ENCODE results near the gene CFAP299.

Gene CFAP299

GRCh38 chr4:80393246-80393969 is 57.9 kb downstream of the CFAP299 start:
- H3K4me3 ChIP-seq (ENCODE audit: low read length), result no peak overlapping the region
- H3K79me2 ChIP-seq (ENCODE audit: low read length), result no peaks in the 10 kb centered on the region
- no peaks in the 10 kb centered on the region for H3K9me2 ChIP-seq (replicated peaks; ENCODE audit: insufficient read depth, low read length)
- no peak overlapping the region for H3K9ac ChIP-seq (ENCODE audit: low read length)
- H4K20me1 ChIP-seq (ENCODE audit: insufficient read depth, low read length), result no peaks in the 10 kb centered on the region
- H3K4me2 ChIP-seq (ENCODE audit: low read depth, low read length), result no peak overlapping the region
- H3F3A ChIP-seq (ENCODE audit: insufficient read depth, low read length), result no peaks in the 10 kb centered on the region
- no peaks in the 10 kb centered on the region for H3K9me3 ChIP-seq (replicated peaks; ENCODE audit: insufficient read depth, low read length)
- DNase-seq, result no peak
- H3K27ac ChIP-seq (ENCODE audit: low read length), result no peak overlapping the region
- H3K36me3 ChIP-seq (replicated peaks; ENCODE audit: insufficient read depth, low read length), result no peaks in the 10 kb centered on the region
- H2AFZ ChIP-seq (ENCODE audit: low read length), result no peak overlapping the region
- H3K4me1 ChIP-seq (ENCODE audit: low read length), result no peaks in the 10 kb centered on the region
- no peaks in the 10 kb centered on the region for H3K27me3 ChIP-seq (replicated peaks; ENCODE audit: insufficient read depth, low read length)
- no peak for TF ChIP-seq CTCF (IDR thresholded peaks at IDR 0.05; ENCODE audit: low read length)
- TF ChIP-seq EZH2 (optimal IDR thresholded peaks at IDR 0.05; ENCODE audit: low read depth, low read length), result no peak
- TF ChIP-seq EZH2phosphoT487 (IDR thresholded peaks at IDR 0.05; ENCODE audit: low read length), result no peak

- Histone ChIP-seq H3K27ac (ENCODE audit: low read length) (no peak overlapping the region), H3K9me2 (replicated peaks; ENCODE audit: insufficient read depth, low read length) (no peaks in the 10 kb centered on the region), H4K20me1 (ENCODE audit: insufficient read depth, low read length) (no peaks in the 10 kb centered on the region), H3K4me1 (ENCODE audit: low read length) (no peaks in the 10 kb centered on the region), H3F3A (ENCODE audit: insufficient read depth, low read length) (no peaks in the 10 kb centered on the region), H2AFZ (ENCODE audit: low read length) (no peak overlapping the region), H3K9me3 (replicated peaks; ENCODE audit: insufficient read depth, low read length) (no peaks in the 10 kb centered on the region), H3K4me2 (ENCODE audit: low read depth, low read length) (no peak overlapping the region), H3K79me2 (ENCODE audit: low read length) (no peaks in the 10 kb centered on the region), H3K36me3 (replicated peaks; ENCODE audit: insufficient read depth, low read length) (no peaks in the 10 kb centered on the region), H3K4me3 (ENCODE audit: low read length) (no peak overlapping the region), H3K27me3 (replicated peaks; ENCODE audit: insufficient read depth, low read length) (no peaks in the 10 kb centered on the region), H3K9ac (ENCODE audit: low read length) (no peak overlapping the region)
- no peak for DNase-seq
- TF ChIP-seq EZH2 (optimal IDR thresholded peaks at IDR 0.05; ENCODE audit: low read depth, low read length) (no peak), EZH2phosphoT487 (IDR thresholded peaks at IDR 0.05; ENCODE audit: low read length) (no peak), CTCF (IDR thresholded peaks at IDR 0.05; ENCODE audit: low read length) (no peak)
Observed at GRCh38 chr4:80393970-80394250, 58.4 kb downstream of the CFAP299 start.

- no peaks in the 10 kb centered on the region for H3K36me3 ChIP-seq (replicated peaks; ENCODE audit: insufficient read depth, low read length)
- H3K9me2 ChIP-seq (replicated peaks; ENCODE audit: insufficient read depth, low read length), result no peaks in the 10 kb centered on the region; the same call in 1 of the 2 replicates
- no peak for DNase-seq
- no peak for TF ChIP-seq EZH2phosphoT487 (IDR thresholded peaks at IDR 0.05; ENCODE audit: low read length)
- no peak for TF ChIP-seq EZH2 (optimal IDR thresholded peaks at IDR 0.05; ENCODE audit: low read depth, low read length)
- TF ChIP-seq CTCF (IDR thresholded peaks at IDR 0.05; ENCODE audit: low read length), result no peak
- H3K9me3 ChIP-seq (replicated peaks; ENCODE audit: insufficient read depth, low read length), result no peaks in the 10 kb centered on the region
- no peaks in the 10 kb centered on the region for H3F3A ChIP-seq (ENCODE audit: insufficient read depth, low read length)
- H3K79me2 ChIP-seq (ENCODE audit: low read length), result no peaks in the 10 kb centered on the region
- no peaks in the 10 kb centered on the region for H3K4me1 ChIP-seq (ENCODE audit: low read length)
- H3K27me3 ChIP-seq (replicated peaks; ENCODE audit: insufficient read depth, low read length), result no peaks in the 10 kb centered on the region
- H4K20me1 ChIP-seq (ENCODE audit: insufficient read depth, low read length), result no peaks in the 10 kb centered on the region
- no peak overlapping the region for H3K27ac ChIP-seq (ENCODE audit: low read length)
- no peak overlapping the region for H3K9ac ChIP-seq (ENCODE audit: low read length)
- H3K4me3 ChIP-seq (ENCODE audit: low read length), result no peak overlapping the region
- H2AFZ ChIP-seq (ENCODE audit: low read length), result no peak overlapping the region
- H3K4me2 ChIP-seq (ENCODE audit: low read depth, low read length), result no peak overlapping the region
Observed at GRCh38 chr4:80407246-80407645, 71.7 kb downstream of the CFAP299 start.

Measured in MM.1S (cell line).